ENCODE measurements around the gene OR51E1.

- no peak for TF ChIP-seq CTCF (IDR thresholded peaks at IDR 0.05 in 2 of 3, conservative IDR thresholded peaks at IDR 0.05 in 1 of 3; ENCODE audit: control insufficient read depth in 2 of 3, extremely low read depth in 1 of 3, insufficient read depth in 1 of 3, low read depth in 3 of 3, low read length in 3 of 3)
- TF ChIP-seq EZH2 (IDR thresholded peaks at IDR 0.05; ENCODE audit: borderline replicate concordance, control insufficient read depth, low read depth, low read length), result no peak
- TF ChIP-seq ZSCAN29 (IDR thresholded peaks at IDR 0.05), result no peak
- no peak for TF ChIP-seq POLR2AphosphoS2 (IDR thresholded peaks at IDR 0.05; ENCODE audit: low read depth, low read length)
- TF ChIP-seq TAF1 (IDR thresholded peaks at IDR 0.05; ENCODE audit: borderline replicate concordance, low read depth, low read length), result no peak
- TF ChIP-seq POLR2AphosphoS5 (IDR thresholded peaks at IDR 0.05; ENCODE audit: low read length), result no peak
- no peak for TF ChIP-seq BRCA1 (IDR thresholded peaks at IDR 0.05; ENCODE audit: low read depth, low read length)
- TF ChIP-seq, protein P1, sequence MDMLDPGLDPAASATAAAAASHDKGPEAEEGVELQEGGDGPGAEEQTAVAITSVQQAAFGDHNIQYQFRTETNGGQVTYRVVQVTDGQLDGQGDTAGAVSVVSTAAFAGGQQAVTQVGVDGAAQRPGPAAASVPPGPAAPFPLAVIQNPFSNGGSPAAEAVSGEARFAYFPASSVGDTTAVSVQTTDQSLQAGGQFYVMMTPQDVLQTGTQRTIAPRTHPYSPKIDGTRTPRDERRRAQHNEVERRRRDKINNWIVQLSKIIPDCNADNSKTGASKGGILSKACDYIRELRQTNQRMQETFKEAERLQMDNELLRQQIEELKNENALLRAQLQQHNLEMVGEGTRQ (IDR thresholded peaks at IDR 0.05; ENCODE audit: borderline replicate concordance, low read depth, low read length), result no peak
- no peak for TF ChIP-seq SPI1 (IDR thresholded peaks at IDR 0.05; ENCODE audit: borderline replicate concordance, insufficient read depth, low read depth, low read length)
- no peak for TF ChIP-seq POLR2A (IDR thresholded peaks at IDR 0.05; ENCODE audit: low read depth, low read length)
Measured at GRCh38 chr11:4619514-4619913, 24.3 kb upstream of the OR51E1 start.
